Large intestine (tissue), 3 donors: ENCODE data around the gene SDF4. TPM values are rescaled to one million over a fixed set of nuclear protein-coding genes. Genes with fewer than 3 reads are reported as not detected.
"Not testable (repeated sequence)": the region's sequence is repeated elsewhere in the genome, so short reads cannot be mapped to it uniquely, and the experiment has no call there.

ENCODE experiments used
- DNase-seq, 2 donors: peaks; one replicate each; pipeline versions ENCODE4 v3.0.0 to v3.0.0-alpha.2; 2013
- H3K27ac ChIP-seq: one replicate; pipeline ENCODE4 v1.5.1; 2013; ENCODE audit warnings: low read length
- H3K27me3 ChIP-seq: 2 replicates; pipeline ENCODE4 v1.6.1; 2013; ENCODE audit warnings: low read length; ENCODE audit not compliant: control insufficient read depth, insufficient read depth
- H3K36me3 ChIP-seq: 2 replicates; pipeline ENCODE4 v1.6.1; 2013; ENCODE audit warnings: low read length; ENCODE audit not compliant: control insufficient read depth, insufficient read depth
- H3K4me1 ChIP-seq: one replicate; pipeline ENCODE4 v1.6.1; 2013; ENCODE audit warnings: low read length; ENCODE audit not compliant: control insufficient read depth, insufficient read depth
- H3K4me3 ChIP-seq: one replicate; pipeline ENCODE4 v1.5.1; 2013; ENCODE audit warnings: low read length
- H3K9me3 ChIP-seq: one replicate; pipeline ENCODE4 v1.6.1; 2013; ENCODE audit warnings: mild to moderate bottlenecking, low read depth, low read length, moderate library complexity; ENCODE audit not compliant: control insufficient read depth
- WGBS: methylation state at CpG from one replicate; pipeline ENCODE4 v1.1.5; 2013; ENCODE audit warnings: low lambda C conversion rate; ENCODE audit not compliant: insufficient coverage; 5-methylcytosine and 5-hydroxymethylcytosine counted together
- polyA plus RNA-seq: library from polyadenylated mRNA; unstranded; fragments of 120-200 nt; gene quantifications from one replicate; pipeline ENCODE4 v1.2.1, GENCODE V29; 2013

SDF4 gene
- polyA plus RNA-seq, 1 donor = 174 TPM

GRCh38 chr1:1195726-1196125, 36.1 kb downstream of the SDF4 start:
- H3K36me3 ChIP-seq, DNase-seq, H3K4me3 ChIP-seq, H3K4me1 ChIP-seq, H3K27ac ChIP-seq, H3K9me3 ChIP-seq: not testable (repeated sequence)
- peaks cover 20% of the 10 kb centered on the region for H3K27me3 ChIP-seq
- WGBS = no CpG with 5 or more reads among the region's 6 CpGs

- H3K27ac ChIP-seq = no peak overlapping the region
- no peak overlapping the region for H3K4me3 ChIP-seq
- no peaks in the 10 kb centered on the region for H3K9me3 ChIP-seq
- no peak for DNase-seq
- H3K27me3 ChIP-seq = peaks cover 10% of the 10 kb centered on the region
- H3K36me3 ChIP-seq = no peaks in the 10 kb centered on the region
- no peaks in the 10 kb centered on the region for H3K4me1 ChIP-seq
- WGBS = no CpG with 5 or more reads among the region's 3 CpGs
Observed at GRCh38 chr1:1194723-1195122, 37.1 kb downstream of the SDF4 start.

- H3K27me3 ChIP-seq = no peaks in the 10 kb centered on the region
- no peaks in the 10 kb centered on the region for H3K4me1 ChIP-seq
- no peaks in the 10 kb centered on the region for H3K9me3 ChIP-seq
- DNase-seq = no peak
- no peak overlapping the region for H3K27ac ChIP-seq
- no CpG with 5 or more reads among the region's 11 CpGs for WGBS
- H3K4me3 ChIP-seq = no peak overlapping the region
- H3K36me3 ChIP-seq = no peaks in the 10 kb centered on the region
Observed at GRCh38 chr1:1191734-1192133, 40.1 kb downstream of the SDF4 start.

GRCh38 chr1:1189111-1189510, 42.7 kb downstream of the SDF4 start:
- Histone ChIP-seq H3K4me1 (no peaks in the 10 kb centered on the region), H3K27me3 (no peaks in the 10 kb centered on the region), H3K27ac (no peak overlapping the region), H3K4me3 (no peak overlapping the region), H3K9me3 (peaks cover 4% of the 10 kb centered on the region), H3K36me3 (no peaks in the 10 kb centered on the region)
- DNase-seq = no peak
- WGBS = 87% methylated on average over 3 of the region's 5 CpGs

GRCh38 chr1:1187938-1188337, 43.9 kb downstream of the SDF4 start:
- H3K4me3 ChIP-seq = no peak overlapping the region
- H3K27me3 ChIP-seq = no peaks in the 10 kb centered on the region
- peaks cover 4% of the 10 kb centered on the region for H3K9me3 ChIP-seq
- H3K4me1 ChIP-seq = no peaks in the 10 kb centered on the region
- no peaks in the 10 kb centered on the region for H3K36me3 ChIP-seq
- H3K27ac ChIP-seq = no peak overlapping the region
- DNase-seq = no peak

GRCh38 chr1:1185101-1185765, 46.6 kb downstream of the SDF4 start:
- Histone ChIP-seq H3K9me3 (peaks cover 4% of the 10 kb centered on the region), H3K27ac (no peak overlapping the region), H3K36me3 (no peaks in the 10 kb centered on the region), H3K4me1 (no peaks in the 10 kb centered on the region), H3K4me3 (no peak overlapping the region), H3K27me3 (no peaks in the 10 kb centered on the region)
- WGBS = no CpG with 5 or more reads among the region's 31 CpGs
- no peak for DNase-seq

GRCh38 chr1:1183833-1184775, 47.7 kb downstream of the SDF4 start:
- Histone ChIP-seq H3K36me3 (no peaks in the 10 kb centered on the region), H3K27me3 (no peaks in the 10 kb centered on the region), H3K4me1 (no peaks in the 10 kb centered on the region), H3K4me3 (no peak overlapping the region), H3K9me3 (peaks cover 4% of the 10 kb centered on the region), H3K27ac (no peak overlapping the region)
- WGBS = no CpG with 5 or more reads among the region's 33 CpGs
- no peak for DNase-seq

GRCh38 chr1:1183221-1183747, 48.5 kb downstream of the SDF4 start:
- H3K4me1 ChIP-seq = no peaks in the 10 kb centered on the region
- no peak overlapping the region for H3K4me3 ChIP-seq
- H3K27me3 ChIP-seq = no peaks in the 10 kb centered on the region
- H3K27ac ChIP-seq = no peak overlapping the region
- DNase-seq = no peak
- no peaks in the 10 kb centered on the region for H3K36me3 ChIP-seq
- WGBS = no CpG with 5 or more reads among the region's 21 CpGs
- H3K9me3 ChIP-seq = peaks cover 4% of the 10 kb centered on the region

GRCh38 chr1:1182491-1183220, 49.1 kb downstream of the SDF4 start:
- no peaks in the 10 kb centered on the region for H3K27me3 ChIP-seq

GRCh38 chr1:1181938-1182410, 49.8 kb downstream of the SDF4 start:
- Histone ChIP-seq H3K9me3 (peaks cover 4% of the 10 kb centered on the region), H3K36me3 (no peaks in the 10 kb centered on the region), H3K4me1 (no peaks in the 10 kb centered on the region), H3K27ac (no peak overlapping the region), H3K27me3 (no peaks in the 10 kb centered on the region), H3K4me3 (no peak overlapping the region)
- no peak for DNase-seq
- WGBS = no CpG with 5 or more reads among the region's 21 CpGs

More at GRCh38 chr1:1182491-1183220, 49.1 kb downstream of the SDF4 start:
- WGBS = no CpG with 5 or more reads among the region's 39 CpGs
- no peak overlapping the region for H3K27ac ChIP-seq
- no peaks in the 10 kb centered on the region for H3K4me1 ChIP-seq
- H3K4me3 ChIP-seq = no peak overlapping the region
- no peak for DNase-seq
- no peaks in the 10 kb centered on the region for H3K36me3 ChIP-seq
- peaks cover 4% of the 10 kb centered on the region for H3K9me3 ChIP-seq
